GM18873 (cell line): ENCODE data around the gene MBD3.
"Not testable (repeated sequence)": the region's sequence is repeated elsewhere in the genome, so short reads cannot be mapped to it uniquely, and the experiment has no call there.

ENCODE experiments used
- ATAC-seq: cut with Tn5 transposase; IDR thresholded peaks from one replicate; pipeline ENCODE4 v1.9.1; 2021; ENCODE audit warnings: mild to moderate bottlenecking, moderate library complexity, moderate number of reproducible peaks; ENCODE audit not compliant: unreplicated experiment, low FRiP score

The MBD3 gene

GRCh38 chr19:1553415-1553814 is 39.2 kb downstream of the MBD3 start:
- no peak for ATAC-seq

- ATAC-seq = no peak
These were observed 41.3 kb downstream of the MBD3 start for GRCh38 chr19:1551068-1552040.

DNA sequence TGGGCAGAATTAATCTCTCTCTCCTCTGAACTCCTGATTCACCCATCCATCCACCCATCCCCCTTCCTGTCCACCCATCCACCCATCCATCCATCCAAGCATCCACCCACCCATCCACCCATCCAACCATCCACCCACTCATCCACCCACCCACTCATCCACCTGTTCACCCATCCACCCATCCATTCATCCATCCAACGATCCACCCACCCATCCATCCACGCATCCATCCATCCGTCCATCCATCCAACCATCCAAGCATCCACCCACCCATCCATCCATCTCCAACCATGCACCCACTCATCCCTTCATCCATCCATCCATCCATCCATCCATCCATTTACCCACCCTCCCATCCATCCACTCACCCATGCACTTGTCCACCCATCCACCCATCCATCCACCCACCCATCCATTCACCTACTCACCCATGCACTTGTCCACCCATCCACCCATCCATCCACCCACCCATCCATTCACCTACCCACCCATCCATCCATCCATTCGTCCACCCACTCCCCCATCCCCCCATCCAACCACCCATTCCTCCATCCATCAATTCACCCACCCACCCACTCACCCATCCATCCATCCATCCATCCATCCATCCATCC is 43.2 kb downstream of the MBD3 start:
- ATAC-seq = no peak

DNA sequence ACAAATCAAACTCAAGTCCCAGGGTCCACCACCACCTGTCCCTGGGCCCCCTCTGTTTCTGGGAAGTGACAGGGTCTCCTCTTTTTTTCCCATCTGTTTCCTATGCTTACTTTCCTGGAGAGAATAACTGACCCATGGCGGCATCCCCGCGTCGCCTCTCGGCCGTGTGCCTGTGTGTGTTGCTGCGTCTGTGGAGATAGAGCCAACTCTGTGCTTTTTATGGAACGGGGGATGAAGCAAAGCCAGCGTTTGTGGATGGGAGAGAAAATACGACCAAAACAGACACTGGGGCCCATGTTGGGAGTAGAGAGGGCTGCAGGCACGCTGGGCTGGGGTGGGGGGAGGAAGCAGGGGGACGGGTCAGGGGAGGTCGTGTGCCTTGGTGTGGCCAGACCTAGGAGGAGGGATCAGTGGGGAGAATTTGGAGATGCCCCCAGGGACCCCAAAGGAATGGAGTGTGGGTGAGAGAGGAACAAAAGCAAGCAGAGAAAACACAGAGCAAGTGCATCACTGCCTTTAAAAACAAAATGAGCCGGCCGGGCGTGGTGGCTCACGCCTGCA is 52.2 kb downstream of the MBD3 start:
- no peak for ATAC-seq

DNA sequence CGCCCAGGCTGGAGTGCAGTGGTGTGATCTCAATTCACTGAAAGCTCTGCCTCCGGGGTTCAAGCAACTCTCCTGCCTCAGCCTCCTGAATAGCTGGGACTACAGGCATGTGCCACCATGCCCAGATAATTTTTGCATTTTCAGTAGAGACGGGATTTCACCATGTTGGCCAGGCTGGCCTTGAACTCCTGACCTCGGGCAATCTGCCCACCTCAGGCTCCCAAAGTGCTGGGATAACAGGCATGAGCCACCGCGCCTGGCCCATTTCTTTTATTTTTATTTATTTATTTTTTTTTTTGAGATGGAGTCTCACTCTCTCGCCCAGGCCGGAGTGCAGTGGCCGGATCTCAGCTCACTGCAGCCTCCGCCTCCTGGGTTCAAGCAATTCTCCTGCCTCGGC is 52.9 kb downstream of the MBD3 start:
- not testable (repeated sequence) for ATAC-seq

- ATAC-seq = no peak
These were observed 53.7 kb downstream of the MBD3 start for GRCh38 chr19:1538978-1539377.

DNA sequence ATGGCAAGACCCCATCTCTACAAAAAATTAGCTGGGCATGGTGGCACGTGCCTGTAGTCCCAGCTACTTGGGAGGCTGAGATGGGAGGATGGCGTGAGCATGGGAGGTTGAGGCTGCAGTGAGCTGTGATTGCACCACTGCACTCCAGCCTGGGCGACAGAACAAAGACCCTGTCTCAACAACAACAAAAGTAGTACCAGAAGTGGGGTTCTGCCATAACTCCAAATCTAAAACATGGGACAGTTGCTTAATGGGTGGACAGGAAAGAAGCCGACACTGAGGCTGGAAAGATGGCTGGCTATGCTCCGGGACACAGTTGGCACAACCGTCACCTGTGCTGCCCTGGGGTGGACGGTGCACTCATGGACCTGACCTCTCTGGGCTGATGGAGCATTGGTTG is 57.0 kb downstream of the MBD3 start:
- ATAC-seq = not testable (repeated sequence)

- ATAC-seq = no peak
These were observed 57.7 kb downstream of the MBD3 start for GRCh38 chr19:1534972-1535371.

- ATAC-seq = no peak
These were observed 59.0 kb downstream of the MBD3 start for GRCh38 chr19:1533510-1534150.

GRCh38 chr19:1532003-1532402 is 60.7 kb downstream of the MBD3 start:
- no peak for ATAC-seq

- no peak for ATAC-seq
These were observed 61.1 kb downstream of the MBD3 start for GRCh38 chr19:1531587-1531986.

DNA sequence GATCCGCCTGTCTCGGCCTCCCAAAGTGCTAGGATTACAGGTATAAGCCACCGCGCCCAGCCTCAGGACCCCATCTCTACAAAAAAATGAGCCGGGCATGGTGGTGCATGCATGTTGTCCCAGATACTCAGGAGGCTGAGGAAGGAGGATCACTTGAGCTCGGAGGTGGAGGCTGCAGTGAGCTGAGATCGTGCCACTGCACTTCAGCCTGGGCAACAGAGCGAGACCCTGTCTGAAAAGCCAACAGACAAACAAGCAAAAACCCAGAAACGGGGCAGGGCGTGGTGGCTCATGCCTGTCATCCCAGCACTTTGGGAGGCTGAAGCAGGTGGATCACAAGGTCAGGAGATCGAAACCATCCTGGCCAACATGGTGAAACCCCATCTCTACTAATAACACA is 61.8 kb downstream of the MBD3 start:
- ATAC-seq = not testable (repeated sequence)

DNA sequence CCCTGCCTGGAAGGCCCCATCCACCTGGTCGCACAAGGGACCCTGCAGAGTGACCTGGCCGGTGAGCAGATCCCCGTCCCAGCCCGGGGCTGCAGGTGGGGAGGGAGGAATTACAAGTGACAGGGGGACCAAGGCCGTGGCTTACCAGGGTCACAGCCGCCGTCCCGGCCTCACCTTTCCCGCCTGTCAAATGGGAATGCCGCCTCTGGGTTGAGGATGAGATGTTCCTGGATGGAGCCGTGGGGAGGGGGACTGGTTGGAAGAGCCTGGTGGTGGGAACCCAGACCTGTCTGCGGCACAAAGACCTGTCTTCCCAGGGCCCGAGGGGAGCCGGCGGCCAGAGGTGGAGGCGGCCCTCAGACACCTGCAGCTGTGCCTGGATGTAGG is 63.2 kb downstream of the MBD3 start:
- no peak for ATAC-seq

DNA sequence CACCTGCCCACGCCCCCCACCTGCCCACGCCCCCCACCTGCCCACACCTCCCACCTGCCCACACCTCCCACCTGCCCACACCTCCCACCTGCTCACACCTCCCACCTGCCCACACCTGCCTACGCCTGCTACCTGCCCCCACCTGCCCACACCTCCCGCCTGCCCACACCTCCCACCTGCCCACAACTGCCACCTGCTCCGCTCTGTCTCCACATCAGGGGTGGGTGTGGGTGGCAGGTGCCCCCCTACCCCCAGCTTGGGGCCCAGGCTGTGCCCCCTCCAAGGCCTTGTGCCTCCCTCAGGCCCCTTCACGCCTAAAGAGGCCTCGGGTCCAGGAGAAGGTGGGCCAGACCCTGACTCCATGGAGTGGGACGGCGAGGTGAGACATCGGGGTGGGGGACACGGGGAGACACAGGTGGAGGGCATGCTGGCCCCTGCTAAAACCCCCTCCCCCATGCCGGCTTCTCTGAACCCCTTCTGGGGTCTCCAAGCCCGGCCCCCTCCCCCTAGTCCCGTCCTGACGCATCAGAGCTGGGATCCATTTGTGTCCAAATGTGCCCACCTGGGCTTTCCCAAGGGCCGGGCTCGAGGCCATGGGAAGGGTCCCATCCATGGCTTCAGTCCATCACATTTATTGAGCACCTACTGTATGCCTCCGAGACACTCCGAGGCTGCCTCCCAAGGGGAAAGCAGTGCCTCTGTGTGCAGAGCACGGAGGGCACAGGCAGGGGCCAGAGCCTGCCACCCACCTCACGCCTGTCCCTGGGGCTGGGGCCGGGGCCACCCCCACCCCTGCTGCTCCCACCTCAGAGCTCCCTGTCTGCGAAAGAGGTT is 63.9 kb downstream of the MBD3 start:
- no peak for ATAC-seq

DNA sequence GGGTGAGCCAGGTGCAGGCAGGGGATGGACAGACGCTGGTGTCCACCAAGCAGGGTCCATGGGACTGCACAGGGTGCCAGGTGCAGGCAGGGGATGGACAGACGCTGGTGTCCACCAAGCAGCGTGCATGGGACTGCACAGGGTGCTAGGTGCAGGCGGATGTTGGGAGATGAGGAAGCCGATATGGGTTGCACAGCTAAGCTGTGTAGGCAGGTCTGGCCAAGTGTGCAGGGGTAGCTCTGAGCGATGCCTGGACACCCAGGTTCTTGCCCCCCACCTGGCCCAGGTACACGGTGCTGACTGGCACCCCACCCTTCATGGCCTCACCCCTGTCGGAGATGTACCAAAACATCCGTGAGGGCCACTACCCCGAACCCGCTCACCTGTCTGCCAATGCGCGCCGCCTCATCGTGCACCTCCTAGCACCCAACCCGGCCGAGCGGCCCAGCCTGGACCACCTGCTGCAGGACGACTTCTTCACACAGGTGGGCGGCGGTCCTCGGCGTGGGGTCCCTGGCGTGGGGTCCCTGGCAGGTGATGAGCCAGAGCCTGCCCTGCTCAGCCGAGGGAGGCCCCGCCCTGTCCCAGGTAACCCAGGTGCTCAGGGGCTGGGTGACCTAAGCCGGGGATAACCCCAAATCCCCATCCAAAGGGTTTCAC is 64.9 kb downstream of the MBD3 start:
- no peak for ATAC-seq

DNA sequence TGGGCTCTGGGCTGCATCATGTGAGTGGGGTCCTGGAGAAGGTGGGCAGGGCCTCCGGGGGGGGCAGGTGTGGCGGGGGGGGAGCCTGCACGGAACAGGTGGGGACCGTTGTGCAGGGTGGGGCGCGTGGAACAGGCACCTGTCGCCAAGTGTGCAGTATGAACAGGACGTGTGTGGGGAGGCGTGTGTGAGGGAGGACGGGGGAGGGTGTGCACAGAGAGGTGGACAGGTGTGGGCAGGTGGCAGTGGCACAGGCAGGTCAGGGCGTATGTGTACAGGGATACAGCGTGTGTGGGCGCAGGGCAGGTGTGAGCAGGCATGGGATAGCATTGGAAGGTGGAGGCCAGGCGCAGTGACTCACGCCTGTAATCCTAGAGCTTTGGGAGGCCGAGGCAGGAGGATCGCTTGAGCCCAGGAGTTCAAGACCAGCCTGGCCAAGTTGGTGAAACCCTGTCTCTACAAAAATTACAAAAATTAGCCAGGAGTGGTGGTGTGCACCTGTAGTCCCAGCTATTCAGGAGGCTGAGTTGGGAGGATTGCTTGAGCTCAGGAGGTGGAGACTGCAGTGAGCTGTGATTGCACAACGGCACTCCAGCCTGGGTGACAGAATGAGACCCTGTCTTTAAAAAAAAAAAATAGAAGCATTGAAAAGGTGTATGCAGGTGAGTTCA is 65.6 kb downstream of the MBD3 start:
- ATAC-seq = no peak

- ATAC-seq = no peak
These were observed 66.4 kb downstream of the MBD3 start for GRCh38 chr19:1526066-1526778.

- no peak for ATAC-seq
These were observed 67.3 kb downstream of the MBD3 start for GRCh38 chr19:1525343-1525742.

DNA sequence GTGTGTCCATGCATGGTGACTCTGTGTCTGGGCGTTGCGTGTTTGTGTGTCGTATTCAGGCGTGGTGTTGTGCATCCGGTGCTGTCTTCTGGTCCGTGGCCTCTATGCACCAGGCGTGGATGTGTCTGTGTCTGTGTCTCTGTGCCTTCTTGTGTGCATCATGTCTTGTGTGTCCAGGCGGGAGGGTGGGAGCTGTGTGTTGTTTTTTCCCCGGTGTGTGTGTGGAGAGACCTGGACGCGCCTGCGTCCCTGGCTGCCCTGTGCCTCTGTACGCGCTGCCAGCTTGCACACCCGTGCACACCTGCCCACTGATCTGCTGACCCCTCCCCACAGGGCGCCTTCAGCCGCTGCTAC is 67.7 kb downstream of the MBD3 start:
- no peak for ATAC-seq
